WERI-Rb-1 (cell line): ENCODE data around the gene ANO4.

Source experiments
- DNase-seq: peaks from one replicate; pipeline ENCODE4 v3.0.0-alpha.2; 2020
- H3K27ac ChIP-seq: fragments of 250-450 bp; sonication (Bioruptor Pico); 2 replicates; pipeline ENCODE4 v1.5.1; 2020; ENCODE audit warnings: mild to moderate bottlenecking, moderate library complexity
- H3K27me3 ChIP-seq: fragments of 250-450 bp; sonication (Bioruptor Pico); 2 replicates; pipeline ENCODE4 v1.5.1; 2021; ENCODE audit warnings: mild to moderate bottlenecking, low read depth, moderate library complexity; ENCODE audit not compliant: insufficient read depth, severe bottlenecking
- H3K36me3 ChIP-seq: fragments of 250-450 bp; sonication (Bioruptor Pico); 2 replicates; pipeline ENCODE4 v1.5.1; 2020; ENCODE audit warnings: mild to moderate bottlenecking, moderate library complexity
- H3K4me3 ChIP-seq: 2 replicates; pipeline ENCODE4 v1.5.1; 2011; ENCODE audit warnings: low read depth, mild to moderate bottlenecking, control low read depth, low read length
- H3K9me3 ChIP-seq: fragments of 250-450 bp; sonication (Bioruptor Pico); 2 replicates; pipeline ENCODE4 v1.5.1; 2021; ENCODE audit warnings: mild to moderate bottlenecking, moderate library complexity; ENCODE audit not compliant: severe bottlenecking
- TF ChIP-seq, protein P1 (sequence below): IDR thresholded peaks from 2 replicates; pipeline ENCODE4 v1.5.1; 2011; ENCODE audit warnings: low read depth, mild to moderate bottlenecking, control low read depth, inconsistent platforms, low read length

ANO4 gene

DNA sequence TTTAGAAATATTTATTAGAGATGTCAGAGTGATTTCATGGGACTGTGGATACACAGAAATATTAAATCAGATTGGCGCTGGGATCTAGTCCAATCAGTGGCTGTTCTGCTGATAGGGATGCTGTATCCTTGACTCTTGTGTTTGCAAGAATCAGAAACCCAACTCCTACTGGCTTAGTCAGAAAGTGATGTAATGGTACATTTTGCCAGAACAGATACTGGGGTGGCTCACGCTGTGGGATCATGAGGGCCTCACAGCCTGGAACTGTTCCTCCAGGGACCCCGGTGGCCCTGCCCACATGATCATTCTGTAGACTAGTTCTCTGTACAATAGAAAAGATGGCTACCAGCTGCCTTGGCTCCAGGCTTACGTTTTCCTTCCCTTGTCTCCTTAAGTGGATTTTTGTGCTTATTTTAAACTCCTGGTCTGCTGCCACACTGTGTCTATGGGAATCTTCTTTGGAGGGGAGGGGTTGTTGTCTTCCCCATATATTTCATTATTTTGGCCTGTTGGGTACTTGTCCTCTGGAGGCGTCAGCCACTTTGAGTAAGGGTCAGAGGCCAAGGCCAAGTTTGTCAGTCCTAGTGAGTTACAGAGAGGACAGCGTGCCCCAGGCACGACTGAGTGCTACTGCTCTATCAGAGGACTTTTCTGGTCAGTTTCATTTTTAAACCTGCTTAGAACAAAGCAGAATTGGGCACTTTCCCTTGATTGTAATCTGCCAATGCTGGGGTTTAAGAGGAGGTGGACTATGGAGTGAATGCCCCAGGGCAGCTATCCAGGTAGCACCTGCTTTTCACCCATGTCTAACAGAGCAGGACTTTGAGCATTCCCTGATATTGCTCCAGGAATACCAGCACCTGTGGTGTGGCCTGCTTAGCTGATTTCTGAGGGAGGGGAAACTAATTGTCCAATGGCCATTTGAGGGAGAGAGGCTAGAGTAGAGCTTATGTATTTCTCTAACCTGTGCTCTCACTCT, 251.2 kb downstream of the ANO4 start:
- Histone ChIP-seq H3K4me3 (no peak overlapping the region), H3K27ac (no peak overlapping the region), H3K9me3 (no peaks in the 10 kb centered on the region), H3K27me3 (no peaks in the 10 kb centered on the region), H3K36me3 (no peaks in the 10 kb centered on the region)
- DNase-seq: no peak
- TF ChIP-seq, protein P1, sequence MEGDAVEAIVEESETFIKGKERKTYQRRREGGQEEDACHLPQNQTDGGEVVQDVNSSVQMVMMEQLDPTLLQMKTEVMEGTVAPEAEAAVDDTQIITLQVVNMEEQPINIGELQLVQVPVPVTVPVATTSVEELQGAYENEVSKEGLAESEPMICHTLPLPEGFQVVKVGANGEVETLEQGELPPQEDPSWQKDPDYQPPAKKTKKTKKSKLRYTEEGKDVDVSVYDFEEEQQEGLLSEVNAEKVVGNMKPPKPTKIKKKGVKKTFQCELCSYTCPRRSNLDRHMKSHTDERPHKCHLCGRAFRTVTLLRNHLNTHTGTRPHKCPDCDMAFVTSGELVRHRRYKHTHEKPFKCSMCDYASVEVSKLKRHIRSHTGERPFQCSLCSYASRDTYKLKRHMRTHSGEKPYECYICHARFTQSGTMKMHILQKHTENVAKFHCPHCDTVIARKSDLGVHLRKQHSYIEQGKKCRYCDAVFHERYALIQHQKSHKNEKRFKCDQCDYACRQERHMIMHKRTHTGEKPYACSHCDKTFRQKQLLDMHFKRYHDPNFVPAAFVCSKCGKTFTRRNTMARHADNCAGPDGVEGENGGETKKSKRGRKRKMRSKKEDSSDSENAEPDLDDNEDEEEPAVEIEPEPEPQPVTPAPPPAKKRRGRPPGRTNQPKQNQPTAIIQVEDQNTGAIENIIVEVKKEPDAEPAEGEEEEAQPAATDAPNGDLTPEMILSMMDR: no peak

DNA sequence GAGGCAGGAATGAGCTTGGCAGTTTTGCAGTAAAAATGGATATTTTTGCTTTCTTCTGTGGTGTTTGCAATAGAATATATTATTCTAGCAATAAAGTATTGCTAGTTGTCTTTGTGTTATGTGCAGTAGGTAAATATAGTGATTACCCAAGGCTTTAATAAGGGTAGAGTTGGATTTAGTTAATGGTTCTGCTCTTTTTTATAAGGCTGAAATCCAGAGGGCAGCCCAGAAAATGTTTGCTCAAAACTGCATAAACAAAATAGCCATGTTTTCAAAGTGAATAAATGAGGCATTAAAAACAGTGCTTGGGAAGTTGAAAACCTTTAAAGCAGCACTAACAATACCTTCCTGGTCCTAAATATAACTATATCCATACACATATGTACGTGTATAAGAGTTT, 253.1 kb downstream of the ANO4 start:
- Histone ChIP-seq H3K4me3 (no peak overlapping the region), H3K36me3 (no peaks in the 10 kb centered on the region), H3K9me3 (no peaks in the 10 kb centered on the region), H3K27ac (no peak overlapping the region), H3K27me3 (no peaks in the 10 kb centered on the region)
- DNase-seq: no peak
- TF ChIP-seq, protein P1: no peak

DNA sequence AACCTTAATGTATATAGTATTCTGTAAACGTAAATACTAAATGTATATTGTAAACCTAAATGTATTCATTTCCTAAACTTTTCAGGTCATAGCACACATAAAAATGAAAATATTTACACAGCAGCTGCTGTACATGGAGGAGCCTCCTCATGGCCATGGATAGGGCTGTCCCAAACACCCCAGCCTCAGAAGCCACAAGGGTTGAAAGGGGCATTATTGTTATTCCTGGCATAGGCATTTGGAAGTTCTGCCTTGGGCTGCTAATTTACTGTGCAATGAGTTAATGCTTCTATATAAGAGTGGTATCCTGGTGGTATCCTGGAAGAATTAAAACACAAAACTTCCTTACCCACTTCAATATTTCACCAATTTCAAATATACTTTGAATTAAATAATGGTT, 256.1 kb downstream of the ANO4 start:
- DNase-seq: no peak
- Histone ChIP-seq H3K36me3 (no peaks in the 10 kb centered on the region), H3K9me3 (no peaks in the 10 kb centered on the region), H3K27ac (no peak overlapping the region), H3K4me3 (no peak overlapping the region), H3K27me3 (no peaks in the 10 kb centered on the region)
- TF ChIP-seq, protein P1: no peak

DNA sequence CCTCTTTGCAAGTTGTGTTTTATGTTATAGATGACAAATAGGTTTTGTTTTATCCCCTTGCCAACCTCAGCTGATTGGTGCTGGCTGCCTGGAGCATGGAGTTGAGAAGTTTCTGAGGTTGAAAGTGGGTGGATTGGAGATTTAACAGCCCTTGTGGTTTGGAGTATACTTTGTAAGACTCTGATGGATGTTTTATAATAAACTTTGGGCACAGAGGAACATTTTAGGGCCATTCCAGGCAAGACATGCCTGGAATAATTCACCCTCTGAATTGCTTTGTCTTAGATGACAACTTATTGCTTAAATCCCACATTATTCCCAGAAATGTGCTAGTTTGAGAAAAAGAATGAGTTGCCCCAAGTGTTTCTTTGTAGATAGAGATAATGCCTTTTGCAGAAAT, 256.6 kb downstream of the ANO4 start:
- H3K27ac ChIP-seq: no peak overlapping the region
- no peaks in the 10 kb centered on the region for H3K9me3 ChIP-seq
- H3K4me3 ChIP-seq: no peak overlapping the region
- H3K27me3 ChIP-seq: no peaks in the 10 kb centered on the region
- no peaks in the 10 kb centered on the region for H3K36me3 ChIP-seq
- no peak for DNase-seq
- TF ChIP-seq, protein P1: no peak

DNA sequence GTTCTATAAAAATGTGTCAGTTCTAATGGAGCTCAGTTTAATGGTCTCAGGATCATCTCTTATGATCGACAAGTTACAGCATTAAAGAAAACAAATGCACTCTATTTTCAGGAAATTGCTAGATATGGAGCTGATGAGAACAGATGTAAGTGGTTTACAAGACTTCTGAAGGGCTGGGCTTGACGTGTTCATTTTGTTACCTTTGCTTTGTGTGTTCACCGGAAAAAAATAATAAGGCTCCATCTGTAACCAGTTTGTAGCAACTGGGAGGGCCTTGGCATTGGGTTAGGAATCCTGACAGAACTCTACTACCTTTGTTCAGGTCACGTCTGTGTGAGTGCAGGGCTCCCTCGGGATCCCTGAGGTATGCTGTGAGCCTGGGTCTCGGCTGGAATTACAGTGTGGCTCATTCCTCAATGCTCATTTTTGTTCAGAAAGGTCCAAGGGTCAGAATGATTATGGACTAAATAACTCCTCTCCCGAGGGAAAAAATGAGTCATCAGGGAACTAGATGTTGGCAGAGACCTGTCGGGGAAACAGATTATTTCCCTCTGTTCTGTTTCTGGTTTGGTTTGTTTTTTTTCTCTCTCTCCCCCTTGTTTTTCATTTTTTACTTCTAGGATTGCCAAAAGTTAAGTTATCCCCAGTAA, 257.4 kb downstream of the ANO4 start:
- no peak for DNase-seq
- Histone ChIP-seq H3K4me3 (no peak overlapping the region), H3K36me3 (no peaks in the 10 kb centered on the region), H3K27ac (no peak overlapping the region), H3K27me3 (no peaks in the 10 kb centered on the region), H3K9me3 (no peaks in the 10 kb centered on the region)
- TF ChIP-seq, protein P1: no peak
